ENCODE measurements around the gene TUSC7.

TUSC7 gene

GRCh38 chr3:116709479-116709878, at the start of gene TUSC7:
Gene TUSC7 (plus strand): TSS chr3:116709779.
- no peak for DNase-seq (ENCODE audit: low read depth)

GRCh38 chr3:116661196-116661595, 48.4 kb upstream of the TUSC7 start:
- DNase-seq (ENCODE audit: low read depth): no peak

GRCh38 chr3:116663161-116664110, 46.1 kb upstream of the TUSC7 start:
- no peak for DNase-seq (ENCODE audit: low read depth)

GRCh38 chr3:116667324-116667723, 42.3 kb upstream of the TUSC7 start:
- no peak for DNase-seq (ENCODE audit: low read depth)

GRCh38 chr3:116667791-116668190, 41.8 kb upstream of the TUSC7 start:
- no peak for DNase-seq (ENCODE audit: low read depth)

- no peak for DNase-seq (ENCODE audit: low read depth)
These were observed 40.0 kb upstream of the TUSC7 start for GRCh38 chr3:116669576-116669975.

GRCh38 chr3:116671151-116671550, 38.4 kb upstream of the TUSC7 start:
- no peak for DNase-seq (ENCODE audit: low read depth)

GRCh38 chr3:116678853-116679252, 30.7 kb upstream of the TUSC7 start:
- no peak for DNase-seq (ENCODE audit: low read depth)

- no peak for DNase-seq (ENCODE audit: low read depth)
These were observed 18.5 kb upstream of the TUSC7 start for GRCh38 chr3:116691041-116691440.

- DNase-seq (ENCODE audit: low read depth): no peak
These were observed 8.5 kb upstream of the TUSC7 start for GRCh38 chr3:116701070-116701469.

- no peak for DNase-seq (ENCODE audit: low read depth)
These were observed 7.2 kb upstream of the TUSC7 start for GRCh38 chr3:116702334-116702733.

GRCh38 chr3:116707531-116707930, 2.0 kb upstream of the TUSC7 start:
- DNase-seq (ENCODE audit: low read depth): no peak

GRCh38 chr3:116716490-116716889, 6.9 kb downstream of the TUSC7 start:
- no peak for DNase-seq (ENCODE audit: low read depth)

GRCh38 chr3:116717566-116717965, 8.0 kb downstream of the TUSC7 start:
- DNase-seq (ENCODE audit: low read depth): no peak

GRCh38 chr3:116728454-116728853, 18.9 kb downstream of the TUSC7 start:
- DNase-seq (ENCODE audit: low read depth): no peak

GRCh38 chr3:116734243-116734642, 24.7 kb downstream of the TUSC7 start:
- DNase-seq (ENCODE audit: low read depth): no peak

- no peak for DNase-seq (ENCODE audit: low read depth)
These were observed 30.1 kb downstream of the TUSC7 start for GRCh38 chr3:116739678-116740077.

- no peak for DNase-seq (ENCODE audit: low read depth)
These were observed 30.7 kb downstream of the TUSC7 start for GRCh38 chr3:116740293-116740692.

GRCh38 chr3:116741467-116741866, 31.9 kb downstream of the TUSC7 start:
- no peak for DNase-seq (ENCODE audit: low read depth)

- no peak for DNase-seq (ENCODE audit: low read depth)
These were observed 33.5 kb downstream of the TUSC7 start for GRCh38 chr3:116743062-116743461.

- DNase-seq (ENCODE audit: low read depth): no peak
These were observed 39.8 kb downstream of the TUSC7 start for GRCh38 chr3:116749388-116749787.

- DNase-seq (ENCODE audit: low read depth): no peak
These were observed 47.7 kb downstream of the TUSC7 start for GRCh38 chr3:116757315-116757714.

- no peak for DNase-seq (ENCODE audit: low read depth)
These were observed 49.7 kb downstream of the TUSC7 start for GRCh38 chr3:116759316-116759715.
